Right atrium auricular region (tissue), 2 donors: ENCODE results near the gene DPP6. TPM values are rescaled to one million over a fixed set of nuclear protein-coding genes. Genes with fewer than 3 reads are reported as not detected.

Experiments
- DNase-seq: peaks from one replicate; pipeline ENCODE4 v3.0.0-alpha.2; 2019; ENCODE audit warnings: low spot score
- H3K27ac ChIP-seq, 2 donors: fragments of 200-600 bp; sonication (generic); 1 replicate in 1 of 2; 2 replicates in 1 of 2; pipeline ENCODE4 v1.5.1; 2016 to 2019
- H3K27me3 ChIP-seq, 2 donors: fragments of 200-600 bp; sonication (generic); one replicate each; pipeline versions ENCODE4 v1.5.1 to v1.6.0; 2017 to 2019
- H3K36me3 ChIP-seq: fragments of 200-600 bp; sonication (generic); one replicate; pipeline ENCODE4 v1.5.1; 2016
- H3K4me1 ChIP-seq, 2 donors: fragments of 200-600 bp; sonication (generic); one replicate each; pipeline versions ENCODE4 v1.5.1 to v1.6.0; 2017 to 2019
- H3K4me3 ChIP-seq, 2 donors: fragments of 200-600 bp; sonication (generic); 1 replicate in 1 of 2; 2 replicates in 1 of 2; pipeline ENCODE4 v1.5.1; 2017 to 2019; ENCODE audit warnings: mild to moderate bottlenecking in 1 of 2, moderate library complexity in 1 of 2
- H3K9me3 ChIP-seq, 2 donors: fragments of 200-600 bp; sonication (generic); one replicate each; pipeline ENCODE4 v1.5.1; 2019
- total RNA-seq, 2 donors: library from RNA; depleted of rRNA; stranded (reverse); fragments of >200 nt; gene quantifications; one replicate each; pipeline ENCODE4 v1.1.0, GENCODE V29; 2016
- TF ChIP-seq, protein P1 (sequence below), 2 donors: fragments of 200-600 bp; sonication (generic); IDR thresholded peaks; one replicate each; pipeline ENCODE4 v1.5.1; 2019; ENCODE audit warnings: antibody characterized with exemption in 2 of 2

The DPP6 gene
- total RNA-seq, 2 donors from 2014 or later: 0.35 to 0.85 TPM

DNA sequence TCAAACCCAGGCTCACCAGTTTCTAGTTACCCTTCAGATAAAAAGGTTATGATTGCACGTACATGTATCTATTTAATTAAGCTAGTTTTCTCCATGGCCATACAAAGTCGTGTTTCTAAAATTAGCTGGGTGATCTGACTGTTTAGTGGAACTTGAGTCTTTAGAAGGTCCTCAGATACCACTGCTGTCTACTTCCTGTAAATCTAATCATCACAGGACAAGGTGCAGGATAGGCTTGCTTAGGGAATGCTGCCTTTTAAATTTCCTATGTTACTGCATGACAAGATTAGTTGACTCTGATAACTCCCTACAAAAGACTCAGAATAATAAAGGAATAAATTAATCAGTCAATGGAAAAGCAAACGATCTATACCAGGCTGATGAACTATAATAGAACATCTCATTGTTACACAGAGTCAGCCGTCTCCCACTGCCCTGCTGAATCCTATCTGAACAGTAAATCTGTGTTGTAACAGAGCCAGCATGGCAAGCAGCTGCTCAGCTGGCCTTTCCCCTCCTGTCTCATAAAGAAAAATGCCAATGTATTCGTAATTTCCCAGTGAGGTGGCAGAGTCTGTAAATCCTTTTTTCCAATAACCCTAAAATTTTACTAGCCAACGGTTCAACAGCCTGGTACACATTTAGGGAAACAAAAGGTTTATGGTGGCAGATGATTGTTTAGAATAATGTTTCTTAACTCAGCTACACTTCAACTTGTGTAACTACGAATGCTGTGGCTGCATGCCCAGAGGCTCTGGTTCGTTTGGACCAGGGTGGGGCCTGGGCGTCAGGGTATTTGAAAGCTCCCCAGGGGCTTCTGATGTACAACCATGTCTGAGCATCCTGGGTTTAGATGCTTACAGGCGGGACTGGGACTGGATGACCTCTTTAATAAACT is 632.7 kb downstream of the DPP6 start:
- no peak overlapping the region for H3K4me3 ChIP-seq

DNA sequence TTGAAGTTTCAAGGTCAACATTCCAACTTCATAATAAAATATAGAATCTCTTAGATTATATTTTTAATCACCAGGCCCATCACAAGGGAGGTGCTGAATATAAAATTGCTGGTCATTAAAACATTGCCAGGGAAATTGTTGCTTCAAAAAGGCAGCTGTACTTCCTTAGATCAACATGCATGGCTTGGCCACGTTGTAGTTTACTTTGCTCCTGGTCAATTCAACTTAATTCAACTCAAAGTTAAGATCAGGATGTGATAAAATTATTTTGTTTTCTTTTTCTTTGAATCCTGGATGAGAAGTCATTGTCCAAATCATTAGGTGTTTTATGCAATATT is 633.3 kb downstream of the DPP6 start:
- no peak overlapping the region for H3K4me3 ChIP-seq
- H3K36me3 ChIP-seq: no peaks in the 10 kb centered on the region
- no peaks in the 10 kb centered on the region for H3K9me3 ChIP-seq
- H3K4me1 ChIP-seq: no peaks in the 10 kb centered on the region
- TF ChIP-seq, protein P1, sequence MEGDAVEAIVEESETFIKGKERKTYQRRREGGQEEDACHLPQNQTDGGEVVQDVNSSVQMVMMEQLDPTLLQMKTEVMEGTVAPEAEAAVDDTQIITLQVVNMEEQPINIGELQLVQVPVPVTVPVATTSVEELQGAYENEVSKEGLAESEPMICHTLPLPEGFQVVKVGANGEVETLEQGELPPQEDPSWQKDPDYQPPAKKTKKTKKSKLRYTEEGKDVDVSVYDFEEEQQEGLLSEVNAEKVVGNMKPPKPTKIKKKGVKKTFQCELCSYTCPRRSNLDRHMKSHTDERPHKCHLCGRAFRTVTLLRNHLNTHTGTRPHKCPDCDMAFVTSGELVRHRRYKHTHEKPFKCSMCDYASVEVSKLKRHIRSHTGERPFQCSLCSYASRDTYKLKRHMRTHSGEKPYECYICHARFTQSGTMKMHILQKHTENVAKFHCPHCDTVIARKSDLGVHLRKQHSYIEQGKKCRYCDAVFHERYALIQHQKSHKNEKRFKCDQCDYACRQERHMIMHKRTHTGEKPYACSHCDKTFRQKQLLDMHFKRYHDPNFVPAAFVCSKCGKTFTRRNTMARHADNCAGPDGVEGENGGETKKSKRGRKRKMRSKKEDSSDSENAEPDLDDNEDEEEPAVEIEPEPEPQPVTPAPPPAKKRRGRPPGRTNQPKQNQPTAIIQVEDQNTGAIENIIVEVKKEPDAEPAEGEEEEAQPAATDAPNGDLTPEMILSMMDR (IDR thresholded peaks at IDR 0.05): no peak
- H3K27me3 ChIP-seq: no peaks in the 10 kb centered on the region
- no peak for DNase-seq
- no peak overlapping the region for H3K27ac ChIP-seq

More for the DNA sequence above, 632.7 kb downstream of the DPP6 start:
- TF ChIP-seq, protein P1 (IDR thresholded peaks at IDR 0.05): no peak
- H3K27ac ChIP-seq: no peak overlapping the region
- no peaks in the 10 kb centered on the region for H3K4me1 ChIP-seq
- DNase-seq: no peak
- no peaks in the 10 kb centered on the region for H3K36me3 ChIP-seq
- no peaks in the 10 kb centered on the region for H3K27me3 ChIP-seq
- H3K9me3 ChIP-seq: no peaks in the 10 kb centered on the region

DNA sequence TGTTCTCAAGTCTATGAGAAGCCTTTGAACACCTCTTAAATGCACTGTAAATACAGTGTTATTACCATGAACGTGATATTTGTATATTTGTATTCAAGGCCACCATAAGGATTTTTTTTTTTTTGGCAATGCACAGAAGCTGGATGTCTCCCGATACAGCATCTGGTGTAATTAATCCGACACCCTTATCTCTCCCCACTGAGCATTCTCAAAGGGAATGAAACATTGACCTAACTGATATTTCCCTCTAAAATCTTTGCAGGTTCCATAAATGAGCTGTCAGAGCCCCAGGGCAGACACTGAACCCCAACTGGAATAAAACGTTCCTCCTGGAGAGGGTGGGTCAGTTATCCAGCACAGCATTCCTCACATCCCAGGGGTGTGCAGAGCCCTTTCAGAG is 634.1 kb downstream of the DPP6 start:
- Histone ChIP-seq H3K4me3 (no peak overlapping the region), H3K27me3 (no peaks in the 10 kb centered on the region), H3K9me3 (no peaks in the 10 kb centered on the region), H3K27ac (no peak overlapping the region), H3K36me3 (no peaks in the 10 kb centered on the region), H3K4me1 (no peaks in the 10 kb centered on the region)
- DNase-seq: no peak
- TF ChIP-seq, protein P1 (IDR thresholded peaks at IDR 0.05): no peak

DNA sequence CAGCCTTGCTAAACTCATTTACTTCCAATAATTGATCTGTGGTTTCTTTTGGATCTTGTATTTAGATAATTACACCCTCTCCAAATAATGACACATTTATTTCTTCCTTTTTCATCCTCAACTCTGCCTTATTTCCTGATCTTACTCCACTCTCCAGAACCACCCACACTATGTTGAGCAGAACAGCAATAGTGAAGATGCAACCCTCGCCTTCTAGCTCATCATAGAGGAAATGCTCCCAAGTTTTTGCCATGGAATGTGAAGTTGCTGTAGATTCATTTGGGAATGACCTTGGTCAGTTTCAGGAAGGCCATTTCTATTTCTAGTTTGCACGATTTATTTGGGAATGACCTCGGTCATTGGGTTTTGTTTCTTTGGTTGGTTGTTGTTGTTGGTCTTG is 636.8 kb downstream of the DPP6 start:
- no peak overlapping the region for H3K4me3 ChIP-seq
- H3K4me1 ChIP-seq: no peaks in the 10 kb centered on the region
- H3K36me3 ChIP-seq: no peaks in the 10 kb centered on the region
- no peak for DNase-seq
- no peak overlapping the region for H3K27ac ChIP-seq
- TF ChIP-seq, protein P1 (IDR thresholded peaks at IDR 0.05): no peak
- H3K27me3 ChIP-seq: no peaks in the 10 kb centered on the region
- no peaks in the 10 kb centered on the region for H3K9me3 ChIP-seq

DNA sequence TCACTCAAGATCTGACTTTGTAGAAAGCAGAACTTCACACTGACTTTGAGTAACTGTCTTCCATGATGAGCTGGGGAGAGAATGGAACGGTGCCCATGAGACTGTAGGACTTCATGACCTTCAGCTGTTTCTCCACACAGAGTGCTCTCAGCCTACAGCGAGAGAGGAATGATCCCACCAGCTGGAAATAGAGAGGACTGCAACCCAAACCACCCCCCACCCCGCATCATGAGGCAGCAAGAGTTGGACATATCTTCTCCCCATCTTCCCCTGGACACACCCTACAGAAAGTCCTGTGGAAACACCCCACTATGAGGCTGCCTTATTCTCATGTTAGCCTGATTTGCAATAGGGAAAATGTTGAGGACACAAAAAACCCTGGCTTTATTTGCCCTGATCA is 638.2 kb downstream of the DPP6 start:
- Histone ChIP-seq H3K36me3 (no peaks in the 10 kb centered on the region), H3K27me3 (no peaks in the 10 kb centered on the region), H3K27ac (no peak overlapping the region), H3K4me3 (no peak overlapping the region), H3K9me3 (no peaks in the 10 kb centered on the region), H3K4me1 (no peaks in the 10 kb centered on the region)
- TF ChIP-seq, protein P1 (IDR thresholded peaks at IDR 0.05): no peak
- no peak for DNase-seq

DNA sequence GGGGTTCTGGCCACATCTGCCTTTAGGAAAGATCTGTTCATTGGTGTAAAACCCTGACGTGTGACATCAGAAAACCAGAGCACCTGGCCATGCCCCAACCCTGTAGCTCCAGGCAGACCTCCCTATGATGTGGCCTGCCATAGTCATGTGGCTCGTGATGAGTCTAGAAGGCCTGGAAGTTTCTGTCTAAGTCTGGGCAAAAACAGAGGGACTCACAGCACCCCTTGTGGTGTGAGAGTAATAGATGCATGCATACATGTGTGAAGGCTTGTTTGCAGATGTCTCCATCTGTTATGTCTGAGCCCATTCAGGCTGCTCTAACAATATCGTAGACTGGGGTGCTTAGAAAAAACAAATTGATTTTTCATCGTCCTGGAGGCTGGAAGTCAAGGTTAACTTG is 641.5 kb downstream of the DPP6 start:
- Histone ChIP-seq H3K9me3 (no peaks in the 10 kb centered on the region), H3K36me3 (no peaks in the 10 kb centered on the region), H3K4me1 (no peaks in the 10 kb centered on the region), H3K27ac (no peak overlapping the region), H3K4me3 (no peak overlapping the region), H3K27me3 (no peaks in the 10 kb centered on the region)
- TF ChIP-seq, protein P1 (IDR thresholded peaks at IDR 0.05): no peak
- no peak for DNase-seq
